ENCODE data around the gene NEU4.

NEU4 gene

DNA sequence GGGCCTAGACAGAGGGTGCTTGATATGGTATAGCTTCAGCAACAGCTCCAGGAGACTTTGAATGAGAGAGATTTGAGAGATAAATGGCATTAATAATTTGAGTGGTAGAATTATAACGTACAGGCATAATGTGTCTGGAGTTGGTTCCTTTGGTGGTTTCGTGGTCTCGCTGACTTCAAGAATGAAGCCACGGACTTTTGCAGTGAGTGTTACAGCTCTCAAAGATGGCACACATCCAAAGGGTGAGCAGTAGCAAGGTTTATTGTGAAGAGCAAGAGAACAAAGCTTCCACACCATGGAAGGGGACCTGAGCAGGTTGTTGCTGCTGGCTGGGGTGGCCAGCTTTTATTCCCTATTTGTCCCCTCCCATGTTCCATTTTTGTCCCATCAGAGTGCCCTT lies 26.6 kb downstream of the NEU4 start:
- no peak for DNase-seq (ENCODE audit: low spot score)

DNA sequence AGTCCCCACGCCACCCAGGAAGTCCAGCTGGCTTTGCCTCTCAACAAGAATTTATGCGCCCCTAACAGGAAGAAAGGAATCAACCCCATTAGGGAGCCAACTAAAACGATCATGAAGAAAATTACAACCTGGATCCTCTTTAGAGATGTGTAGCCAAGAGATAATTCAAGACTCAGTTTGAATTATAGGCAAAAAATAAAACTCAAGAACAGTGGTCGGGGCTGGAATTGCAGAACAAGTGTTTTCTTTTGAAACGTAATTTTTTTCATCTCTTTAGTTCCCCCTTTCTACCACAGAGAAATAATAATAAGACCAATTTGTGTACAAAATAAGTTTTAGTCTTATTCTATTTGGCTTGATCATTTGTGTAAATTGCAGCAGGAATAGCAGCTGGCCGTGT lies 27.3 kb downstream of the NEU4 start:
- DNase-seq (ENCODE audit: low spot score): no peak

DNA sequence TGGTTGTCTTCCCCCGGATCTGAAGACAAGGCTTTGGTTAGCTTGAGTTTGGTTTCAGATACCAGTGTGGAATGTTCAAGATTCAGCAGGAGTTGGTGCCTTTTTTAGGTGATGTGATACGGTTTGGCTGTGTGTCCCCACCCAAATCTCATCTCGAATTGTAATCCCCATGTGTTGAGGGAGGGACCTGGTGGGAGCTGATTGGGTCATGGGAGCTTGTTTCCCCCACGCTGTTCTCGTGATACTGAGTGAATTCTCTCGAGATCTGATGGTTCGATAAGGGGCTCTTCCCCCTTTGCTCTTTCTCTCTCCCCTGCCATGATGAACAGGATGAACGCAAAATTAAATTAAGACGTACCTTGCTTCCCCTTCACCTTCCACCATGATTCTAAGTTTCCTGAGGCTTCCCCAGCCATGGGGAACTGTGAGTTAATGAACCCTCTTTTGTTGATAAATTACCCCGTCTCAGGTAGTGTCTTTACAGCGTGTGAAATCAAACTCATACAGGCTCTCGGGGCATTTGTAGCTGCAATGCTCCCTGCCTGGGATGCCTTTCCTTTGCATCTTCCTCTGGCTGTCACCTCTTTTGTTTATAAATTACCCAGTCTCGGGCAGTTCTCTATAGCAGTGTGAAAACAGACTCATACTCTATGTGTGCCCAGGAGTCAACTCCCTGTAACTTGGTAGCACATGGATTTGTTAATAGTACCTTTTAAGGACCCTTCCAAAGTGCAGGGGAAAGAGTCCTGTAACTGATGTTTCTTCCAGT lies 28.4 kb downstream of the NEU4 start:
- DNase-seq (ENCODE audit: low spot score): no peak

DNA sequence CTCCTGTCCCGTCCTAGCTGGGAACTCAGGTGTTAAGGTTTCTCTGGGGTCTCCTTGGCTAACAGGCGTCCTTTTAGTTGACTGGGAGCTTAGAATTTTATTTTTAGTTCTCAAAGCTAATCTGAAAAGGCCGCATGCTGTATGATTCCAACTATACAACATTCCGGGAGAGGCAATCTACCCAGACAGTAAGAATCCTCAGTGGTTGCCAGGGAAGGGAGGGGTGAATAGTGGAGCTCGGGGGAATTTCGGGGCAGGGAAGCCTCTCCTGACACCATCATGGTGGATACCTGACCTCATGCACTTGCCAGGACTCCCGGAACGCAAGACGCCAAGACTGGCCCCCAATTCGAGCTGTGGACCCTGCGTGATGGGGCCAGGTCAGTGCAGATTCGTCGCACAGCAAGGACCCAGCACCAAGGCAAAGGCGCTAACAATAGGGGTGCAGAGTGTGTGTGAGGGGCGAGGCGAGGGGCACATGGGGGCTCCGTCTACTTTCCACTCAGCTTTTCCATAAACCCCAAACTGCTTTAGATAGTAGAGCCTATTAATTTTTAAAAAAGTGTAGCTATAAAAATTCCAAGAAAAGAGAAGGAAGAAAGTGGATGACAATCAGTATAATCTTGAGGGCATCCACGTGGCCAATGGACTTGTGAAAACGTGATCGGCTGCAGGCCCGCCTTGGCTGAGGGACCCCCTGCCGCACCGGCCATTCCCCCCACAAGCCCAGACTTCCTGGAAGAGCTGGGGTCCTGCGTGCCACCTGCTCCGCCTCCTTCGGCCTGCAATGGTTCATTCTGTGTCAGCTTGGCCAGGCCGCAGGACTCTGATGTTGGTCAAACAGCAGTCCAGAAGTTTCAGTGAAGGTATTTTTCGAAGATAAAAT lies 32.4 kb downstream of the NEU4 start:
- DNase-seq (ENCODE audit: low spot score): no peak

DNA sequence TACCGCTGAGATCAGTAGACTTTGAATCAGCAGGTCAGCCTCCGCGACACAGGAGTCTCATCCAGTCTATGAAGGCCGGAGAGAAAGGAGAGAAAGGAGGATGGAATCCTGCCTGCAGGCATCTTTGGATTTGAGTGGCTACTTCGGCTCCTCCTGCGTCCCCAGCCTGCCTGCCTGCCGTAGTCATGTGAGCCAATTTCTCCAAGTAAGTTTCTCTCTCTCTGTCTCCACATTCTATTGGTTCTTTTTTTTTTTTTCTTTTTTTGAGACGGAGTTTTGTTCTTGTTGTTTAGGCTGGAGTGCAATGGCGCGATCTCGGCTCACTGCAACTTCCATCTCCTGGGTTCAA lies 33.0 kb downstream of the NEU4 start:
- DNase-seq (ENCODE audit: low spot score): no peak

DNA sequence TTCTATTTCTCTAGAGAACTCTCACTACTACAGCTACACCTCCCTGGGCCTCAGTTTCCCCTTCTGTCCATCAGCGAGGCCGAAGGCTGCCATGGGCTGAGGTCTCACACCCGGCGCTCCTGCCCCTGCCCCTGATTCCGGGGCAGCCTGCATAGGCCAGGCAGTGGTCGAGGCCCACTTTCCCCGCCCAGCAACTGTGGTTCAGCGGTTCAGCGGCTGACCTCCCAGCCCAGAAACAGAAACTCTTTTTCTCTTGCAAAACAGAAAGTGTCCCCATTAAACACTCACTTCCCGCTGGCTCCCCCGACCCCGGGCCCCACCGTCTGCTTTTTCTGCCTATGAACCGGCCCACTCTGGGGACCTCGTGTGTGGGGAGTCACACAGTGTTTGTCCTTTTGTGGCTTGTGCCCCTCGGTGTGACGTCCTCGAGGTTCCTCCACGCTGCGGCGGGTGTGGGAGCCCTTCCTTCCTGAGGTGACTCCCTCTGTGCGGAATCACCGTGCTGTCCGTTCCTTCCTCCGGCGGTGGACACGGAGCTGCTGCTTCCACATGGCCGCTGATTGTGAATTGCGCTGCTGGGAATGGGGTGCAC lies 33.7 kb downstream of the NEU4 start:
- DNase-seq (ENCODE audit: low spot score): no peak

DNA sequence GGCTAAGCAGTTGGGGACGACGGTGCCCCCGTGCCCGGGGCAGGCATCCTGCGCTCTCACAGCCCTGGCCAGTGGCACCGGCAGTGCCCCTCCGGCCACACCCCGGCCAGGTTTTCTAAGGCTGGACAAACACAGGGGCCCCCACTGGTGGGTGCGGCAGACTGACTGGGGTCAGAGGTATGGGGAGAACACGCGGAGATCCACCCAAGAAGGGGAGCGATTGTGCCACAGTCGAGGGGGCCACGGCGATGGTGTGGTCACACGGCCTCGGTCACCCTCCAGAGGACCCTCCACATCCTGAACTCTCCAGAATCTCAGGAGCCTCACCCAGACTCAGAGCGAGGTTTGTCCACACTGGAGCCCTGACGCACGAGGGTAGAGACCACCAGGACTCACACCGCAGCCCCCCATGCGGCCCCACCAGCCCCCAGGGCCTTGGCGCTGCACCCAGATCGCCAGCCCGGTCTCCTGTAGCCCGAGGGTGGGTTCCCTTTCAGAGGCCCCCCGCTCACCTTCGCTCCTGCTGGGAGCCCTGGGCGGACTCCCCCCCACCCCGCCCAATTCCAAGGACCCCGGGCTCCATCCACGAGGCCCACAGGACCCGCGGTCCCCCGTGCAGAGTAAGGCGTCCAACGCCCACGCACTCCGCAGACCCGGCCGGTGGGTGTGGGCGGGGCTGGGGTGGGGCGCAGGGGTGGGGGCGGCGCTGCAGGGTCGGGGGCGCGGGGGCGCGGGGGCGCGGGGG lies 34.5 kb downstream of the NEU4 start:
- DNase-seq (ENCODE audit: low spot score): no peak

DNA sequence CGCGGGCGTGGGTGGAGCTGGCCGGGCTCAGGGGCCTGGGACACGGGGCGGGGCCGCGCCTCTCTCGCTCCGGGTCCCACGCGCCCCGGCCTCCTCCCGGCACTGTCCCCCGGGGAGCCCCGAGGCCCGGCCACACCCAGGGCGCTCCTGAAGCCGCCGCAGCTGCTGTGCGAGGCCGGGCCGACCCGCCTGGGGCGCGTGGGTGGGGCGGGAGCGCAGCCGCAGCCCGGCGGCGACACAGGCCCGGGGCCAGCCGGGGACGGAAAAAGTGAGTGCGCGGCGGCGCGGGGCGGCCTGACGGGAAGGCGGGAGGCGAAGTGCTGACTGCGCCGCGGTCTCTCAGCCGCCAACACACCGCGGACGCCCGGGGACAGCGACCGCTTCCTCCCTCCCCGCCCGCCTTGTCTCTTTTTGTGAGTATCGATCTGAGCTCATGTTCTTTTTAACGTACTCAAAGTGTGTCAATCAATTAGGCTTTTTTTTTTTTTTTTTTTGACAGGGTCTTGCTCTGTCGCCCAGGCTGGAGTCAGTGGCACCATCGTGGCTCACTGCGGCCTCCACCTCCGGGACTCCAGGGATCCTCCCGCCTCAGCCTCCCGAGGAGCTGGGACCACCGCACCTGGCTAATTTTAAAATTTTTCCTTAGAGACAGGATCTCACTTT lies 35.2 kb downstream of the NEU4 start:
- DNase-seq (ENCODE audit: low spot score): peak; percentile 72

DNA sequence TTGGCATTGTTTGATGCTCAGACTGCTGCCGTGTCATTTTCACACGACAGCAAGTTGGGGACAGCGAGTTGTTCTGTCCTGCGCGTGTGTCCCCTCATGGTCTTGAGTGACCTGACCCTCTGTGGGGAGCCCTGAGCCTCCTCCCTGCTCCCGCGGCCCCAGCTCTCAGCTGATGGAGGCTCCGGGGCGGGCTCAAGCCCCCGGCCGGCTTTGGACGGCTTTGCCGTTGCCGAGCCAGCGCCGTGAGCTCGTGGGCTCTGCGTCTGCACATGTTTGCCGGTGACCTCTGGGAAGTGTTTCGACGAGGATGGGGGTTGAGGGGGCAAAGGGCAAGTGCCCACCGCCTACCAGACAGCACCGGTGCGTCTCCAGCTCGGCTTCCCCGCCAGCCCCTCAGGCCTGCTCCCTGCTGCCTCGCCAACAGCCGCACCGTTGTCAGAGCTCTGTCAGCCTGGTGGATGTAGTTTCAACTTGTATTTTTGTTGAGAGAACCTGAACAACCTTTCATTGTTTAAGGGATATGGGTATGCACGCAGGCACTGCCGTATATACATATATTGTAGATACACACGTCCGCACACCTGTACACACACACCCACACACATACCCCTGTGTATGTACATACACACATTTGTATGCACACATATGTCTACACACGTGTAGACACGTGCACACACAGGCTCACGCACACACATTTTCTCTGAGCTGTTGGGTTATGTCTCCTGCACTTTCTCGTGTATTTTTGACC lies 36.0 kb downstream of the NEU4 start:
- DNase-seq (ENCODE audit: low spot score): no peak

DNA sequence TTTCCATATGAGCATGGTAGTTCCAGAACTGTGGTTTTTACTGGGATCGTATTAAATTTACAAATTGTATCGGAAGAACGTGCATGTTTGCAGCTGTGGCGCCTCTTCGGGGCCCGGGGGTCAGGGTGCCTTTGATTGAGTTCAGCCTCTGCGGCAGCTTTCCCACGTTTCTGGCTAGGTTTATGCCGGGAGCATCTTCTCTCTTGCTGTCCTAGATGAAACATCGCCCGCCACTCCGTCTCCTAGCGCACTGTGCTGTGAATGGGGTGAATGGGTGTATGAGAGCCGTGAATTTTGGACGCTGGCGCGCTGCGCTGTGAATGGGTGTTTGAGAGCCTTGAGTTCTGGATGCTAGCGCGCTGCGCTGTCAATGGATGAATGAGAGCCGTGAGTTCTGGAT lies 37.4 kb downstream of the NEU4 start:
- no peak for DNase-seq (ENCODE audit: low spot score)

DNA sequence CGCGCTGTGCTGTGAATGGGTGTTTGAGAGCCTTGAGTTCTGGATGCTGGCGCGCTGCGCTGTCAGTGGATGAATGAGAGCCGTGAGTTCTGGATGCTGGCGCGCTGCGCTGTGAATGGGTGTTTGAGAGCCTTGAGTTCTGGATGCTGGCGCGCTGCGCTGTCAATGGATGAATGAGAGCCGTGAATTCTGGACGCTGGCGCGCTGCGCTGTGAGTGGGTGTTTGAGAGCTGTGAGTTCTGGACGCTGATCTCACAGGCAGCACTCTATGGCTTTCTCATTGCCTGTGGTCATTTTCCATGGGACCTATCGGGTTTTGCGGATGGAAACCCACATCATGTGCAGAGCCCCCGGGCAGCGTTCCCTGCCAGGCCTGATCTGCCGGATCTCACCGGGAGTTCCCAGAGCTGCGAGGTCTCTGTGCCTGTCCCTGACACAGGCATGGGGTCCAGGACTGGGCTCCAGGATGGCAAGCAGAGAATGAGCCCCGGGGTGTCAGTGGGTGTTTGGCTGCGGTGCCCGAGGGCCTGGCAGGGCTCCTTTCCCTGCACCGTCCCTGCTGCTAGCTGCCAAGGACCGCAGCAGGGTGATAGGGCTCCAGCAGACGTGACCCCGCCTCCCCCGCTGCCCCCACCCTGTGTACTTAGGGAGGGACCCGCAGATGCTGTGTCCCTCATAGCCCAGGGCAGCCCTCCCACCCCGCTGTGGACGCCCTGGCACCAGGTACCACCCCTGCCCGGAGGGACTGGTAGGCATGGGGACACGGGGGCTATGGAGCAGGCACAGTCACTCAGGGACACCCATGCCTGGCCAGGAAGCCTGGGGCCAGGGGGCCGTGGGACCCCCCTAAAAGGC lies 40.0 kb downstream of the NEU4 start:
- DNase-seq (ENCODE audit: low spot score): no peak

DNA sequence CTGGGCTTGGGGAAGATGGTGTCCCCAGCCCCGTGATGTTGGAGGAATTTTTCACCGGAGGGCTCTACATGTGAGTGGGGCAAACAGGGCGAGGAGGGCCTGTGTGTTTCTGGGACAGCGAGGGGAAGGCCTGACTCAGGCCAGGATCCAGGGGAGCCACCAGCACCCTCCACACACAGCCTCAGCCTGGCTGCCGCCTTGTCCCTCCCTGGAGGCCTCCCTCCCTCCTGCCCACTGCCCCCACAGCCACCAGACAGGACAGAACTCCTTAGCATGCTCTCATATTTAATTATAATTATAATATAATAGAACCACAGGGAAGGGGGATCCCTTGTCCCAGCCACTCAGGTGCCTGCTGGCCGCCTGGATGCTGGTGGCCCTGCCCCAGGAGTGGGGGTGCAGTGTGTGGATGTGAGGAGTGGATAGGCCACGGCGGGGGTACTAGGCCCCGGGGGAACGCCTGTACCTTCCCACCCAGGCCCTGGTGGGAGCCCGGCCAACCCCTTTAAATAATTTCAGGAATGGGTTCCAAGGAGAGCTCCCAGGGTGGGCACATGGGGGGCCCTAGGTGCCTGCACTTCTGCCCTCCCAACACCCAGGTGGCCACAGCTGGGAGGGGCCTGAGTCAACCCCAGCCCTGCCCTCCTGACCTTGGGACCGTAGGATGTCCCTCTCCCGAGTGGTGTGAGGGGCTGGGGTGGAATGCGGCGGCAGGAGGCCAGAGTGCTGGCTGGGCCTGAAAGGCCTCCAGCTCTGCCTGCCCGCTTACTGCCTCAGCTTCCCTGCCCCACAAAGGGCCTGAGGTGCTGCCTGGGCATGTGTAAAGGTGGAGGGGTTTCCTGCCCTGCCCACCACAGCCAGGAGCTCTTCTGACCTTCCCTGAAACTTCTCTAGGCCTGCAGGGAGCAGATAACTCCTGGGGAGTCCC lies 40.9 kb downstream of the NEU4 start:
- no peak for DNase-seq (ENCODE audit: low spot score)

DNA sequence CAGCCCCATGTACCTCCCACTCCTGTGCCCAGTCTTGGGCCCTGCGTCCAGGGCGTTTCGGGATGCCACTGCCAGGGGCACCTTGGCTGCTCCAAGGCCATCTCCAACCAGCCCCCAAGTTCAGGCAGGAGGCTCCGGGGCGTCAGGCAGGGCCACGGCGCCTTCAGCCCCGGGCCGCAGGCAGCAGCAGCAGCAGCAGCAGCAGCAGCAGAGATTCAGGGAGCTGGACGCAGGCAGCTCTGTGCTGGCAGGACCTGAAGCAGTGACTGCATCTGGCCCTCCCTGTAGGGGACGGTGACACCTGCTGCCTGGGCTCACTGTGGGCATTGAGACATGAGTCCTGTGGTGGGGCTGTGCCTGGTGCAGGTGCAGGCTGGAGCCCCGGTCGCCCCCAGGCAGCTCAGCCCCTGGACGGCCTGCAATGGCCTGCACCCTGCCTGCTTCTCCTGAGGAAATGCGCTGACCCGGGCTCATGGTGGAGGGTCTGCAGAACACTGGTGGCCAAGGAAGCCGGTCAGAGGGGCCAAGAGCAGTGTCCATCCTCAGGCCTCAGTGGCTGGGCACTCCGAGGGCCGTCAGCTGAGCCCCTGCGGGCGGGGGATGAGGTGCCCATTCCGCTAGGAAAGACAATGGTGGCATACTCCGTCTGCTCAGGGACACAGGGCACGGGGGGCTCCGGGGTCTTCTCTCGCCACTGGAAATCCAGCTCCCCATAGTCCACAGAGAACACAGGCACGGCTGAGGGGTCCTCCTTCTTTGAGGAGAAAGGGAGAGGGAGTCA lies 41.7 kb downstream of the NEU4 start:
- no peak for DNase-seq (ENCODE audit: low spot score)

DNA sequence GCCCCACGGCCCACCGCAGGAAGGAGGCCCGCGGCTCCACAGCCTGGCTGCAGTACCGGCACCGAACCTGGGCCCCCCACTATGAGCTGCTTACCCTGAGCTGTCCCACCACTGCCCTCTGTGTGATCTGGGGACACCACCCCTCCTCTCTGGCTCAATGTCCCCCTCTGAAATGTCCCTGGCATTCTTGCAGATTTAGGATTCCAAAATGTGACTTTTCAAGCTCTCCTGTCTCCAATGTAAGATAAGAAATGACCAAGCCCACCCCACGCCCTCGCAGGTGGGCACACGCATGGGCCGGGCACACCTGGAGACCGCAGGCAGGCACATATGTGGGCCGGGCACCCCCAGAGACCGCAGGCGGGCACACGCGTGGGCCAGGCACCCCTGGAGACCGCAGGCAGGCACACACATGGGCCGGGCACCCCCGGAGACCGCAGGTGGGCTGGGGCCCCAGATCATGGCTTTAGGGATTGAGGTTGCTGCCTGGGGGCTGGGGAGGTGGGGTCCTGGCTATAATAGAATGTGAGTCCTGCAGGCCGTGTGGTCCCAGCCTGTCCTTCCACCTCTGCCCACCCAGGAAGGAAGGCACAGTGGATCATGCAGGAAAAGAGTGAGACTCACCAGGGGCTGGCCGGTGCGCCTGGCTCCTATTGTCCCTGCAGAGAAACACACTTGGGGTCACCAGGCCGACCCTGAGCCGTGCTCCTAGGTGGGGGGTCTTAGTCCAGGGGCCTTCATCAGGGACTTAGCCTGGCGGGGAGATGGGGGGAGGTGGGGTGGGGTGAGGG lies 42.5 kb downstream of the NEU4 start:
- DNase-seq (ENCODE audit: low spot score): no peak

DNA sequence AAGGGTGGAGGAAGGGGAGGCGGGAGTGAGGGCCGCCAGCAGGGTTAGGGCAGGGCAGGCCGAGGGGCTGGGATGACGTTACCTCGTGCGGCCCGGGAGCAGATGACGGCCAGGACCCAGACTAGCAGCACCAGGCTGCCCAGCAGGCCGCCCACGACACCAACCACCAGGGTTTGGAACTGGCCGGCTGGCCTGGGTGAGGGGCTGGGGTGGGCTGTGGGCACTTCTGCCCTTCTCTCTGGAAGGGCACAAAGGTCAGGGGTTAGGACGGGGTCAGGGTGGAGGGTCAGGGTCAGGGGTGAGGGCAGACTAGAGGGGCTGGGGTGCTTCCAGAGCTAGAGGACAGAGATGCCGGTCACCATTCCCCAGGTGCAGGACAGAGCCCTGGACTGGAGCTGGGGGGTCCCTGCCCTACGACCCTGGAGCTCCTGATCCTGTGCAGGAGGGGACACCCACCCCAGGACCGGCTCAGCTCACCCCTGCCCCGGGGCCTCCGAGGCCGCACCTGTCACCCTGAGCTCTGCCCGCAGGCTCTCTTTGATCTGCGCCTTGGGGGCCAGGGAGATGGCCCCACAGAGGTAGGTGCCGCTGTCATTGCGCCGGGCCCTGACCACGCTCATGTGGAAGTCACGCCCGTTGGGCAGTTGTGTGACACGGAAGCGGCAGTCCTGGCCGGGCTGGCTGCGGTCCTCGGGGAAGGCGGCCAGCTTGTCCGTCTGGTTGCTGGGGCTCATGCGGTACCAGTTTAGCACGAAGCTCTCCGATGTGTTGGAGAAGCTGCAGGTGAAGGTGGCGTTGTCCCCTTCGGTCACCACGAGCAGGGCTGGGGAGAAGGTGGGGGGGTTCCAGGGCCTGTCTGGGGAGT lies 43.4 kb downstream of the NEU4 start:
- DNase-seq (ENCODE audit: low spot score): no peak

DNA sequence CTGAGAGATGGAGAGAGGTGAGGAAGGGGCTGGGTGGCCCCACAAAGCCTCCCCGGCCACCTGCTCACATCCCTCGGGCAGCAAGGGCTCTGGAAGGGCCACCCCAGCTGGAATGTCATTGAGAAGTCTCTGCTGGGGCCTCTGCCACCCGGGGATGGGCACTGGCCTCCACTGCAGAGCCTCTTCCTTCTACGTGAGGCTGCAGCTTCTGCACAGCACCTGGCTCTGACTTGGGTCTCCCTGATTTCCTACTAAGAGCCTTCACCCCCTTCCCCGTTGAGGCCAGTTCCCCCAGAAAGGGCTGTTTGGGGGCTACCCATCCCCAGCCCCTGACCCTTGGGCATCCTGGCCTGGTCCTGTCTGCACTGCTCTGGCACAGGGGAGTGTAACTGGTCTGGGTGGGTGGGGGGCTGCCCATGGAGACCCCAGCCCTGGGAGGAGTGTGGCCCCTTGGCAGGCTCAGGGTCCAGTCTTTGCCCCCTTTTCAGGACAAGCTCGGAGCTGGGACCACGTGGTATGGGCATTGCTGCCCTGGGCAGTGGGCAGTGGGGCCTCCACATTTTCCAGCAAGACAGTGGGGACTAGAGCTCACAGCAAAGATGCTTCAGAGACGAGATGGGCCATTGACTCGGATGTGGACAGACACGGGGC lies 44.1 kb downstream of the NEU4 start:
- DNase-seq (ENCODE audit: low spot score): no peak
